PC-9 (cell line): Measurements from ENCODE around the gene CATSPERB. TPM values are rescaled to one million over a fixed set of nuclear protein-coding genes. Genes with fewer than 3 reads are reported as not detected.
"Not testable (repeated sequence)": the region's sequence is repeated elsewhere in the genome, so short reads cannot be mapped to it uniquely, and the experiment has no call there.

Experiments used
- BruUV-seq: library from RNA; stranded (reverse); fragments of 400-500 nt; replicated peaks from 2 replicates; lab custom pipeline; 2021; lab: Mats Ljungman, UMichigan
- CTCF ChIA-PET: fragments of 300-600 bp; sonication (Branson Sonifier 250); formaldehyde crosslinking; loops from one replicate; lab custom pipeline; 2022; ENCODE audit warnings: antibody characterized with exemption; lab: Charles Lee
- POLR2A ChIA-PET: fragments of 300-600 bp; sonication (Branson Sonifier 250); formaldehyde crosslinking; loops from one replicate; lab custom pipeline; 2022; ENCODE audit warnings: antibody characterized with exemption; ENCODE audit not compliant: unreplicated experiment; lab: Charles Lee
- DNase-seq, 2 experiments: peaks; one replicate each; pipeline versions ENCODE4 v3.0.0 to v3.0.0-alpha.2; 2015 to 2022; ENCODE audit warnings: mixed read lengths in 1 of 2
- H2AFZ ChIP-seq: fragments of 200-600 bp; sonication (generic); 2 replicates; pipeline ENCODE4 v1.8.1; 2017; ENCODE audit warnings: antibody characterized with exemption
- H3F3A ChIP-seq: fragments of 200-600 bp; sonication (generic); 2 replicates; pipeline ENCODE4 v1.8.1; 2017; ENCODE audit warnings: antibody characterized with exemption, mild to moderate bottlenecking, low read depth; ENCODE audit not compliant: insufficient read depth
- H3K27ac ChIP-seq: fragments of 200-600 bp; sonication (generic); 2 replicates; pipeline ENCODE4 v1.6.1; 2016; ENCODE audit warnings: mixed run types
- H3K27me3 ChIP-seq: fragments of 200-600 bp; sonication (generic); 2 replicates; pipeline ENCODE4 v1.6.1; 2016; ENCODE audit warnings: low read depth, mixed run types; ENCODE audit not compliant: insufficient read depth
- H3K36me3 ChIP-seq: fragments of 200-600 bp; sonication (generic); 2 replicates; pipeline ENCODE4 v1.6.1; 2016; ENCODE audit warnings: low read depth, mixed run types
- H3K4me1 ChIP-seq: fragments of 200-600 bp; sonication (generic); replicated peaks from 2 replicates; pipeline ENCODE4 v1.6.1; 2016; ENCODE audit warnings: mixed run types; ENCODE audit not compliant: insufficient read depth
- H3K4me2 ChIP-seq: fragments of 200-600 bp; sonication (generic); 2 replicates; pipeline ENCODE4 v1.6.1; 2017; ENCODE audit warnings: mixed run types
- H3K4me3 ChIP-seq: fragments of 200-600 bp; sonication (generic); 2 replicates; pipeline ENCODE4 v1.6.1; 2016; ENCODE audit warnings: mixed run types
- H3K79me2 ChIP-seq: fragments of 200-600 bp; sonication (generic); 2 replicates; pipeline ENCODE4 v1.6.1; 2017; ENCODE audit warnings: low read depth, mixed run types
- H3K9me2 ChIP-seq: fragments of 200-600 bp; sonication (generic); 2 replicates; pipeline ENCODE4 v1.8.1; 2017; ENCODE audit warnings: mild to moderate bottlenecking; ENCODE audit not compliant: insufficient read depth
- H3K9me3 ChIP-seq: fragments of 200-600 bp; sonication (generic); 2 replicates; pipeline ENCODE4 v1.8.1; 2016; ENCODE audit warnings: low read depth; ENCODE audit not compliant: insufficient read depth
- H4K20me1 ChIP-seq: fragments of 200-600 bp; sonication (generic); 2 replicates; pipeline ENCODE4 v1.8.1; 2017; ENCODE audit not compliant: insufficient read depth
- EZH2 ChIP-seq: fragments of 200-600 bp; sonication (generic); IDR thresholded peaks from 2 replicates; pipeline ENCODE4 v1.8.0; 2017; ENCODE audit warnings: antibody characterized with exemption, low read depth
- intact Hi-C: fragments of 100-400 bp; cut with micrococcal nuclease; formaldehyde crosslinking; loops from one replicate; pipeline ENCODE4 v1.10.0; 2022; ENCODE audit not compliant: unreplicated experiment
- total RNA-seq: library from RNA; stranded (reverse); gene quantifications from 2 replicates; pipeline ENCODE4 v1.2.3, GENCODE V29; 2021
- TF ChIP-seq, protein P1 (sequence below): fragments of 200-600 bp; sonication (generic); conservative IDR thresholded peaks from 2 replicates; pipeline ENCODE4 v1.6.1; 2017; ENCODE audit warnings: mixed run types, antibody characterized with exemption, mild to moderate bottlenecking, moderate library complexity

The CATSPERB gene
- total RNA-seq, 1 experiment from 2014 or later, result not detected

- Histone ChIP-seq H3K36me3 (no peaks in the 10 kb centered on the region), H3F3A (no peaks in the 10 kb centered on the region), H3K9me2 (no peaks in the 10 kb centered on the region), H3K27ac (no peak overlapping the region), H2AFZ (no peak overlapping the region), H3K9me3 (no peaks in the 10 kb centered on the region), H4K20me1 (no peaks in the 10 kb centered on the region), H3K79me2 (no peaks in the 10 kb centered on the region), H3K4me1 (no peaks in the 10 kb centered on the region), H3K4me2 (no peak overlapping the region), H3K4me3 (no peak overlapping the region), H3K27me3 (no peaks in the 10 kb centered on the region)
- CTCF ChIA-PET, result no interaction called here
- no peak for DNase-seq
- TF ChIP-seq, protein P1, sequence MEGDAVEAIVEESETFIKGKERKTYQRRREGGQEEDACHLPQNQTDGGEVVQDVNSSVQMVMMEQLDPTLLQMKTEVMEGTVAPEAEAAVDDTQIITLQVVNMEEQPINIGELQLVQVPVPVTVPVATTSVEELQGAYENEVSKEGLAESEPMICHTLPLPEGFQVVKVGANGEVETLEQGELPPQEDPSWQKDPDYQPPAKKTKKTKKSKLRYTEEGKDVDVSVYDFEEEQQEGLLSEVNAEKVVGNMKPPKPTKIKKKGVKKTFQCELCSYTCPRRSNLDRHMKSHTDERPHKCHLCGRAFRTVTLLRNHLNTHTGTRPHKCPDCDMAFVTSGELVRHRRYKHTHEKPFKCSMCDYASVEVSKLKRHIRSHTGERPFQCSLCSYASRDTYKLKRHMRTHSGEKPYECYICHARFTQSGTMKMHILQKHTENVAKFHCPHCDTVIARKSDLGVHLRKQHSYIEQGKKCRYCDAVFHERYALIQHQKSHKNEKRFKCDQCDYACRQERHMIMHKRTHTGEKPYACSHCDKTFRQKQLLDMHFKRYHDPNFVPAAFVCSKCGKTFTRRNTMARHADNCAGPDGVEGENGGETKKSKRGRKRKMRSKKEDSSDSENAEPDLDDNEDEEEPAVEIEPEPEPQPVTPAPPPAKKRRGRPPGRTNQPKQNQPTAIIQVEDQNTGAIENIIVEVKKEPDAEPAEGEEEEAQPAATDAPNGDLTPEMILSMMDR, result no peak
- no peak for TF ChIP-seq EZH2
- POLR2A ChIA-PET, result no interaction called here
- BruUV-seq, result no TSS peak
- intact Hi-C loops, result no loop called here
These were observed 186.7 kb downstream of the CATSPERB start for GRCh38 chr14:91545204-91545603.

GRCh38 chr14:91536327-91536726 lies 195.6 kb downstream of the CATSPERB start:
- Histone ChIP-seq H3K4me2 (no peak overlapping the region), H3F3A (peaks cover 5% of the 10 kb centered on the region; the same call in 1 of the 2 replicates), H3K27ac (no peak overlapping the region), H3K9me3 (0 out of 2 replicates have a peak, but pooled peaks cover 5% of the 10 kb centered on the region), H2AFZ (no peak overlapping the region), H4K20me1 (no peaks in the 10 kb centered on the region), H3K79me2 (no peaks in the 10 kb centered on the region), H3K27me3 (no peaks in the 10 kb centered on the region), H3K36me3 (no peaks in the 10 kb centered on the region), H3K4me3 (no peak overlapping the region), H3K9me2 (no peaks in the 10 kb centered on the region), H3K4me1 (peaks cover 10% of the 10 kb centered on the region; the same call in 1 of the 2 replicates)
- CTCF ChIA-PET, result no interaction called here
- intact Hi-C loops, result no loop called here
- DNase-seq, result no peak
- POLR2A ChIA-PET, result no interaction called here
- TF ChIP-seq EZH2, result no peak
- TF ChIP-seq, protein P1, result no peak
- BruUV-seq, result no TSS peak

DNA sequence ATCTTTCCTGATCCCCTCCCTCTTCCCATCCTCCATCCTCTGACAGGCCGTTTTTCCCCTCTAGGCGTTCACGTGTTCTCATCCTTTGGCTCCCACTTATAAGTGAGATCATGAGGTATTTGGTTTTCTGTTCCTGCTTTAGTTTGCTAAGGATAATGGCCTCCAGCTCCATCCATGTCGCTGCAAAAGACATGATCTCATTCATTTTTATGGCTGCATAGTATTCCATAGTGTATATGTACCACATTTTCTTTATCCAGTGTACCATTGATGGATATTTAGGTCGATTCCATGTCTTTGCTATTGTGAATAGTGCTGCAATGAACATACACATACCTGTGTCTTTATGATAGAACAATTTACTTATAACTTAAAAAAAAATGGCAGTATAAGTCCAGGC lies 197.8 kb downstream of the CATSPERB start:
- H3K9me3 ChIP-seq, POLR2A ChIA-PET, H3K27ac ChIP-seq, intact Hi-C loops, CTCF ChIA-PET, H3K9me2 ChIP-seq, H3K79me2 ChIP-seq, H3K27me3 ChIP-seq, H4K20me1 ChIP-seq, H3K36me3 ChIP-seq, H2AFZ ChIP-seq, H3F3A ChIP-seq, BruUV-seq, DNase-seq, H3K4me2 ChIP-seq, H3K4me3 ChIP-seq: not testable (repeated sequence)
- peaks cover 10% of the 10 kb centered on the region; the same call in 1 of the 2 replicates for H3K4me1 ChIP-seq

- Histone ChIP-seq H3K79me2 (no peaks in the 10 kb centered on the region), H3K27ac (no peak overlapping the region), H3K9me3 (no peaks in the 10 kb centered on the region), H3K4me3 (no peak overlapping the region), H3K27me3 (no peaks in the 10 kb centered on the region), H3K4me2 (no peak overlapping the region), H3K9me2 (no peaks in the 10 kb centered on the region), H3K4me1 (peaks cover 10% of the 10 kb centered on the region; the same call in 1 of the 2 replicates), H3F3A (peaks cover 5% of the 10 kb centered on the region; the same call in 1 of the 2 replicates), H4K20me1 (no peaks in the 10 kb centered on the region), H2AFZ (no peak overlapping the region), H3K36me3 (no peaks in the 10 kb centered on the region)
- BruUV-seq, result no TSS peak
- ChIA-PET CTCF (no interaction called here), POLR2A (no interaction called here)
- no peak for DNase-seq
- TF ChIP-seq, protein P1, result no peak
- no peak for TF ChIP-seq EZH2
- intact Hi-C loops, result no loop called here
These were observed 198.3 kb downstream of the CATSPERB start for GRCh38 chr14:91533623-91534022.
